OCI-LY7 (cell line): Measurements from ENCODE around the gene SMIM35. TPM values are rescaled to one million over a fixed set of nuclear protein-coding genes. Genes with fewer than 3 reads are reported as not detected.

Experiments
- BruUV-seq: library from RNA; stranded (reverse); fragments of 400-500 nt; replicated peaks from 2 replicates; lab custom pipeline; 2021; lab: Mats Ljungman, UMichigan
- CTCF ChIA-PET: fragments of 300-600 bp; sonication (Branson Sonifier 250); formaldehyde crosslinking; loops from one replicate; lab custom pipeline; 2022; ENCODE audit warnings: antibody characterized with exemption; ENCODE audit not compliant: unreplicated experiment; lab: Charles Lee
- POLR2A ChIA-PET: fragments of 300-600 bp; sonication (Branson Sonifier 250); formaldehyde crosslinking; loops from one replicate; lab custom pipeline; 2022; ENCODE audit warnings: antibody characterized with exemption; lab: Charles Lee
- DNase-seq: peaks from one replicate; pipeline ENCODE4 v3.0.0-alpha.2; 2015; ENCODE audit warnings: low spot score
- H2AFZ ChIP-seq: fragments of 200-600 bp; sonication (generic), shearing (Covaris generic); 2 replicates; pipeline ENCODE4 v1.6.1; 2014; ENCODE audit warnings: mild to moderate bottlenecking, antibody characterized with exemption, low read length, moderate library complexity
- H3K27ac ChIP-seq: fragments of 200-600 bp; sonication (generic); 2 replicates; pipeline ENCODE4 v1.5.1; 2014; ENCODE audit warnings: mixed run types, low read depth, mild to moderate bottlenecking, moderate library complexity, low read length, inconsistent platforms; ENCODE audit not compliant: poor library complexity, severe bottlenecking
- H3K36me3 ChIP-seq: fragments of 200-600 bp; sonication (generic); 2 replicates; pipeline ENCODE4 v1.6.1; 2014; ENCODE audit warnings: mild to moderate bottlenecking, antibody characterized with exemption, low read length, moderate library complexity, mixed read lengths; ENCODE audit not compliant: insufficient read depth
- H3K4me1 ChIP-seq: fragments of 200-600 bp; sonication (generic); 2 replicates; pipeline ENCODE4 v1.5.1; 2014; ENCODE audit warnings: mild to moderate bottlenecking, low read length; ENCODE audit not compliant: insufficient read depth, poor library complexity, severe bottlenecking
- H3K4me2 ChIP-seq: fragments of 200-600 bp; sonication (generic); 2 replicates; pipeline ENCODE4 v1.6.1; 2014; ENCODE audit warnings: mild to moderate bottlenecking, low read length
- H3K4me3 ChIP-seq: fragments of 200-600 bp; sonication (generic); 2 replicates; pipeline ENCODE4 v1.5.1; 2014; ENCODE audit warnings: mild to moderate bottlenecking, low read depth, low read length; ENCODE audit not compliant: poor library complexity, severe bottlenecking
- H3K79me2 ChIP-seq: fragments of 200-600 bp; sonication (generic); 2 replicates; pipeline ENCODE4 v1.6.1; 2016; ENCODE audit warnings: low read depth, mild to moderate bottlenecking, low read length, moderate library complexity, mixed read lengths; ENCODE audit not compliant: insufficient read depth
- H3K9me2 ChIP-seq: fragments of 200-600 bp; sonication (generic); 2 replicates; pipeline ENCODE4 v1.6.1; 2016; ENCODE audit warnings: mild to moderate bottlenecking, low read length, mixed read lengths; ENCODE audit not compliant: insufficient read depth
- H3K9me3 ChIP-seq: fragments of 200-600 bp; sonication (generic); 2 replicates; pipeline ENCODE4 v1.6.1; 2014; ENCODE audit warnings: mild to moderate bottlenecking, mixed run types, low read length, mixed read lengths
- H4K20me1 ChIP-seq: fragments of 200-600 bp; sonication (generic); 2 replicates; pipeline ENCODE4 v1.6.1; 2014; ENCODE audit warnings: mild to moderate bottlenecking, antibody characterized with exemption, low read length, moderate library complexity, mixed read lengths; ENCODE audit not compliant: insufficient read depth
- EZH2phosphoT487 ChIP-seq: fragments of 200-600 bp; sonication (generic); IDR thresholded peaks from 2 replicates; pipeline ENCODE4 v1.6.1; 2018; ENCODE audit warnings: low read depth, borderline replicate concordance, mild to moderate bottlenecking, mixed run types, antibody characterized with exemption, low read length, moderate library complexity, mixed read lengths
- intact Hi-C: fragments of 100-400 bp; cut with micrococcal nuclease; formaldehyde crosslinking; loops from one replicate; pipeline ENCODE4 v1.10.0; 2022; ENCODE audit not compliant: unreplicated experiment
- total RNA-seq, 2 experiments: library from RNA; depleted of rRNA in 1 of 2; stranded (reverse); fragments of >200 nt in 1 of 2; shearing (Covaris generic) in 1 of 2; gene quantifications; 2 replicates each; pipeline ENCODE4 v1.2.3, GENCODE V29; 2014 to 2022
- TF ChIP-seq, protein P1 (sequence below): fragments of 200-600 bp; sonication (generic); conservative IDR thresholded peaks from 2 replicates; pipeline ENCODE4 v1.5.1; 2014; ENCODE audit warnings: mild to moderate bottlenecking, antibody characterized with exemption, low read length, moderate library complexity, mixed read lengths

The SMIM35 gene
- total RNA-seq, 2 experiments from 2014 or later: 0.06 to 0.67 TPM

DNA sequence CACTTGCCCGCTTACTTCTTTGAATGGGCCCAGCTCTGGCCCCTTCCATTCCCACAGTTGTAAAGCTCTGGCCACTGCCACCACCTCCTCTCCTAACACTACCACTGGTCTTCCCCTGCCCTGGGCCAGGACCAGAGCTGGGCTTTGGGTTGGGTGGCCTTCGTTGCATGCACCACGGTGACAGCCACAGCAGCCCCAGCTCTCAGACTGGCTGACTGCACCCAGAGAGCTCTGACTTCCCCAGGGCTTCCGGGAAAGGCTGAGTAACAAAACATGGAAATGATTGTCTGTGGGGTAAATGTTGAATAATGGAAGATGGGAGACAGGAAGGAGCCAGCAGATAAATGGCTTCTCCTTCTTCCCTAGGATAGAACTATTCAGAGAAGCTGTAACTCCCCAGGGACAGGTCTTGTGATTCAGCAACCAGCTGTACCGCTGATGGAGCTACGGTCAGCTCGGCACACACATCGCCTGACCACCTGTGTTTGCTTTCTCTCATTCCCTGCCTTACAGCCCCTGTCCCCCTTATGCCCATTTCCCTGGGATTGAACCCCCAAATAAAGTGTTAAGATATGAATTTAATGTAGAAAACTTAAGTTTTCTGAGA lies 38.3 kb upstream of the SMIM35 start:
- H3K4me3 ChIP-seq: no peak overlapping the region
- no peak overlapping the region for H3K4me2 ChIP-seq
- H4K20me1 ChIP-seq: no peaks in the 10 kb centered on the region
- H3K9me2 ChIP-seq: no peaks in the 10 kb centered on the region
- intact Hi-C loops: no loop called here
- DNase-seq: no peak
- no peak overlapping the region for H3K27ac ChIP-seq
- H3K79me2 ChIP-seq: no peaks in the 10 kb centered on the region
- TF ChIP-seq, protein P1, sequence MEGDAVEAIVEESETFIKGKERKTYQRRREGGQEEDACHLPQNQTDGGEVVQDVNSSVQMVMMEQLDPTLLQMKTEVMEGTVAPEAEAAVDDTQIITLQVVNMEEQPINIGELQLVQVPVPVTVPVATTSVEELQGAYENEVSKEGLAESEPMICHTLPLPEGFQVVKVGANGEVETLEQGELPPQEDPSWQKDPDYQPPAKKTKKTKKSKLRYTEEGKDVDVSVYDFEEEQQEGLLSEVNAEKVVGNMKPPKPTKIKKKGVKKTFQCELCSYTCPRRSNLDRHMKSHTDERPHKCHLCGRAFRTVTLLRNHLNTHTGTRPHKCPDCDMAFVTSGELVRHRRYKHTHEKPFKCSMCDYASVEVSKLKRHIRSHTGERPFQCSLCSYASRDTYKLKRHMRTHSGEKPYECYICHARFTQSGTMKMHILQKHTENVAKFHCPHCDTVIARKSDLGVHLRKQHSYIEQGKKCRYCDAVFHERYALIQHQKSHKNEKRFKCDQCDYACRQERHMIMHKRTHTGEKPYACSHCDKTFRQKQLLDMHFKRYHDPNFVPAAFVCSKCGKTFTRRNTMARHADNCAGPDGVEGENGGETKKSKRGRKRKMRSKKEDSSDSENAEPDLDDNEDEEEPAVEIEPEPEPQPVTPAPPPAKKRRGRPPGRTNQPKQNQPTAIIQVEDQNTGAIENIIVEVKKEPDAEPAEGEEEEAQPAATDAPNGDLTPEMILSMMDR: no peak
- TF ChIP-seq EZH2phosphoT487: no peak
- CTCF ChIA-PET: no interaction called here
- no peaks in the 10 kb centered on the region for H3K4me1 ChIP-seq
- no peaks in the 10 kb centered on the region for H3K9me3 ChIP-seq
- H2AFZ ChIP-seq: no peak overlapping the region
- no peaks in the 10 kb centered on the region for H3K36me3 ChIP-seq
- BruUV-seq: no TSS peak
- POLR2A ChIA-PET: no interaction called here

DNA sequence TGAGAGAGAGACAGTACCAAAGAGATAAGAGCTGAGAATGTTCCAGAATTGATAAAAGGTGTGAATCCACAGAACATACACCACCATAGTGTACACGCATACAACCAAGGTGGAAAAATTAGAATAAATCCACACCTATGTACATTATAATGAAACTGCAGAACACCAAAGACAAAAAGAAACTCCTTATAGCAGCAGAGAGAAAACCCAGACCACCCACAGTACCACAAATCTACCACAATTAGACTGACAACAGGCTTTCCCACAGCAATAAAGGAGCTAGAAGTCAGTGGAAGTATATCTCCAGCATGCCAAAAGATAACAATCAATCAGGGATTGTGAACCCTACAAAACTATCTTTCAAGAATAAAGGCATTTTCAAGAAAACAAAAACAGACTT lies 34.0 kb upstream of the SMIM35 start:
- no peaks in the 10 kb centered on the region for H3K79me2 ChIP-seq
- POLR2A ChIA-PET: interaction anchor here (0.6 to 1.4 kb wide), 3 partner anchors 9 to 511 kb away, joined by 3 read pairs; no protein-coding TSS in a partner anchor
- H2AFZ ChIP-seq: no peak overlapping the region
- DNase-seq: no peak
- no TSS peak for BruUV-seq
- no peaks in the 10 kb centered on the region for H4K20me1 ChIP-seq
- no peak overlapping the region for H3K27ac ChIP-seq
- intact Hi-C loops: no loop called here
- no peaks in the 10 kb centered on the region for H3K9me2 ChIP-seq
- H3K36me3 ChIP-seq: no peaks in the 10 kb centered on the region
- no peak for TF ChIP-seq EZH2phosphoT487
- no peaks in the 10 kb centered on the region for H3K9me3 ChIP-seq
- CTCF ChIA-PET: no interaction called here
- no peaks in the 10 kb centered on the region for H3K4me1 ChIP-seq
- no peak overlapping the region for H3K4me3 ChIP-seq
- H3K4me2 ChIP-seq: no peak overlapping the region

DNA sequence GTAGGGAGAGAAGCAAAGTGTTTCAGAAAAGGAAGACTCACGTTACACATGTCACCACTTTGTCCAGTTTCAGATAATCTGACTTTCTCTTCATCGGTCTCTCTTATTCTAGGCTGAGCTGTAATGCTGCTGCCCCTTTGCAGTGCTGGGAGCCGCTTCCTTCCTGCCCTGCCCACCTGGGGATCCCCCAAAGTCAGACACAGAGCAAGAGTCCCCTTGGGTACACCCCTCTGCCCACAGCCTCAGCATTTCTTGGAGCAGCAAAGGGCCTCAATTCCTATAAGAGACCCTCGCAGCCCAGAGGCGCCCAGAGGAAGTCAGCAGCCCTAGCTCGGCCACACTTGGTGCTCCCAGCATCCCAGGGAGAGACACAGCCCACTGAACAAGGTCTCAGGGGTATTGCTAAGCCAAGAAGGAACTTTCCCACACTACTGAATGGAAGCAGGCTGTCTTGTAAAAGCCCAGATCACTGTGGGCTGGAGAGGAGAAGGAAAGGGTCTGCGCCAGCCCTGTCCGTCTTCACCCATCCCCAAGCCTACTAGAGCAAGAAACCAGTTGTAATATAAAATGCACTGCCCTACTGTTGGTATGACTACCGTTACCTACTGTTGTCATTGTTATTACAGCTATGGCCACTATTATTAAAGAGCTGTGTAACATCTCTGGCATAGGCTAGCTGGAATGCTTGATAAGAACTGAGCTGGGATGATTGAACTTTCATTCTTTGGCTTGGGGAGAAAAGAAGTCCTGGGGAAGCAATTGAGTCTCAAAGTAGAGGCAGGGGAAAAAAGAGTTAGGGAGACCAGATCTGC lies 31.2 kb upstream of the SMIM35 start:
- Histone ChIP-seq H4K20me1 (no peaks in the 10 kb centered on the region), H3K9me3 (no peaks in the 10 kb centered on the region), H2AFZ (no peak overlapping the region), H3K9me2 (no peaks in the 10 kb centered on the region), H3K36me3 (no peaks in the 10 kb centered on the region), H3K4me2 (no peak overlapping the region), H3K27ac (no peak overlapping the region), H3K79me2 (no peaks in the 10 kb centered on the region), H3K4me3 (no peak overlapping the region), H3K4me1 (no peaks in the 10 kb centered on the region)
- BruUV-seq: no TSS peak
- no peak for TF ChIP-seq EZH2phosphoT487
- TF ChIP-seq, protein P1: no peak
- ChIA-PET CTCF (no interaction called here), POLR2A (interaction anchor here (0.6 to 0.8 kb wide), 2 partner anchors 87 to 267 kb away, joined by 3 to 4 read pairs; no protein-coding TSS in a partner anchor)
- intact Hi-C loops: no loop called here
- no peak for DNase-seq
